GM12801 (cell line): ENCODE data around the gene MAD1L1.

Experiments
- CTCF ChIP-seq: IDR thresholded peaks from one replicate; pipeline ENCODE4 v1.5.1; 2011; ENCODE audit warnings: control low read depth; ENCODE audit not compliant: insufficient read length; ENCODE audit errors: extremely low read depth

MAD1L1 gene

GRCh38 chr7:2132243-2132642, 100.5 kb downstream of the MAD1L1 start:
- TF ChIP-seq CTCF = no peak

GRCh38 chr7:2131800-2132199, 100.9 kb downstream of the MAD1L1 start:
- TF ChIP-seq CTCF = no peak

- TF ChIP-seq CTCF = no peak
Observed at GRCh38 chr7:2131341-2131740, 101.4 kb downstream of the MAD1L1 start.

GRCh38 chr7:2130096-2130375, 102.7 kb downstream of the MAD1L1 start:
- TF ChIP-seq CTCF = no peak

- no peak for TF ChIP-seq CTCF
Observed at GRCh38 chr7:2129323-2130095, 103.2 kb downstream of the MAD1L1 start.

- no peak for TF ChIP-seq CTCF
Observed at GRCh38 chr7:2128601-2129322, 104.0 kb downstream of the MAD1L1 start.

- TF ChIP-seq CTCF = no peak
Observed at GRCh38 chr7:2126621-2127020, 106.1 kb downstream of the MAD1L1 start.
